Hepatocyte (in vitro differentiated cells): Measurements from ENCODE around the gene BARHL1.

ENCODE experiments used
- CTCF ChIP-seq: fragments of 200-600 bp; sonication (generic); IDR thresholded peaks from 2 replicates; pipeline ENCODE4 v1.5.1; 2016; ENCODE audit warnings: antibody characterized with exemption, mild to moderate bottlenecking; ENCODE audit not compliant: poor library complexity
- EZH2 ChIP-seq: fragments of 200-600 bp; sonication (generic); IDR thresholded peaks from 2 replicates; pipeline ENCODE4 v1.6.1; 2016; ENCODE audit warnings: antibody characterized with exemption, mild to moderate bottlenecking, borderline replicate concordance
- EZH2phosphoT487 ChIP-seq: fragments of 200-600 bp; sonication (generic); IDR thresholded peaks from one replicate; pipeline ENCODE4 v1.6.1; 2018; ENCODE audit warnings: antibody characterized with exemption, mild to moderate bottlenecking, low read depth, moderate library complexity; ENCODE audit not compliant: unreplicated experiment, severe bottlenecking

DNA sequence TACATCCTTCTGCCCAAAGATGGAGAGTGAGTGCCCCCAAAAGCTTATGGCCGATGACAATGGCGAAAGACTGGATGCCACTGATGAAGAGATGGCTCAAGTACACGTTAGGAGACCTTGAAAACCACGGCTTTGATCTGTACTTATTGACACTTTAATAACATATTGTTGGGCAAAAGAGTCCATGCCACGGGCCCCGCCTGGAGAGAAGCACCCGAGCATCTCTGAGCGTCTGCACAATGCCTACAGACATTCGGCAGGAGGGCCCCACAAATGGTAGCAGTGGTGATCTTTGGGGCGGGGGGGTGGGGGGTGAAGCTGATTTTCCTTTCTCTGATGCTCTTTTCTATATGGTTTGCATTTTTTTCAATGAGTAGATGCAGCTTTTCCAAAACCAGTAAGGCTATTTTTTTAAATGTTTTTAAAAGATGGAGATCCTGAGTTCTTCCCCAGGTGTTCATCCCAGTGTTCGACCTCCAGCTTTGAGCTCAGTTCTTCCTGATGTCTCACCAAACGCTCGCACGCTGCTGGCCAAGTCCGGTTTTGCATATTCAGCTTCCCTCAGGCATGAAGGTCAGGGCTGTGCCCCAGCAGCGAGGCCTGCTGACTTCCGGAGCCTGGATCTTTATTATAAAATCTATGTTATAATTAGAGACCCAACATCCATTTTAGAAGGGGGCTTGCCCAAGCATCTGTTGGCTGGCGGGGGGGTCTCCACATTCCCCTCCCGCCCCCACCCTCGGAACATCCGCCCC is 34.3 kb upstream of the BARHL1 start:
- TF ChIP-seq CTCF (no peak), EZH2 (no peak), EZH2phosphoT487 (no peak)
